GM19023 (cell line): ENCODE measurements around the gene SPEG.

Experiments
- ATAC-seq: cut with Tn5 transposase; IDR thresholded peaks from one replicate; pipeline ENCODE4 v1.9.1; 2021; ENCODE audit warnings: mild to moderate bottlenecking, moderate library complexity; ENCODE audit not compliant: unreplicated experiment

The SPEG gene

DNA sequence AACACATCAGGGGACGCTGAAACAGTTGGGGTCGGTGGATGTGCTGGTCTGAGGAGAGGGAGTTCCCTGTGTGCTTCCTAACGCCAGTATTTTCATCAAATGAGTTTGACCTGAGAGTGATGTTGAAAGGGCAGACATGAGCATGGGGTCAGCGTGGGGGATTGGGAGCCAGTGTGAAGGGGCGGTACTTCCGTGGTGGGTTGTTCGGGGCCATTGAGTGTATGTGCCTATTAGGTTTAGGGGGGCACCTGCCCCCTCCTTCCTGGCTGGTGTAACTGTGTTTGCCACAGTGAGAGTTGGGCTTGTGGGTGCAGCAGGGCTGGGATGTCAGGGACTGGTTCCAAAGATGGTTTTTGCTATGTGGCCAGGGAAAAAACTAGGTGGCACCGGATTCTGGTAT lies 24.4 kb downstream of the SPEG start:
- no peak for ATAC-seq

DNA sequence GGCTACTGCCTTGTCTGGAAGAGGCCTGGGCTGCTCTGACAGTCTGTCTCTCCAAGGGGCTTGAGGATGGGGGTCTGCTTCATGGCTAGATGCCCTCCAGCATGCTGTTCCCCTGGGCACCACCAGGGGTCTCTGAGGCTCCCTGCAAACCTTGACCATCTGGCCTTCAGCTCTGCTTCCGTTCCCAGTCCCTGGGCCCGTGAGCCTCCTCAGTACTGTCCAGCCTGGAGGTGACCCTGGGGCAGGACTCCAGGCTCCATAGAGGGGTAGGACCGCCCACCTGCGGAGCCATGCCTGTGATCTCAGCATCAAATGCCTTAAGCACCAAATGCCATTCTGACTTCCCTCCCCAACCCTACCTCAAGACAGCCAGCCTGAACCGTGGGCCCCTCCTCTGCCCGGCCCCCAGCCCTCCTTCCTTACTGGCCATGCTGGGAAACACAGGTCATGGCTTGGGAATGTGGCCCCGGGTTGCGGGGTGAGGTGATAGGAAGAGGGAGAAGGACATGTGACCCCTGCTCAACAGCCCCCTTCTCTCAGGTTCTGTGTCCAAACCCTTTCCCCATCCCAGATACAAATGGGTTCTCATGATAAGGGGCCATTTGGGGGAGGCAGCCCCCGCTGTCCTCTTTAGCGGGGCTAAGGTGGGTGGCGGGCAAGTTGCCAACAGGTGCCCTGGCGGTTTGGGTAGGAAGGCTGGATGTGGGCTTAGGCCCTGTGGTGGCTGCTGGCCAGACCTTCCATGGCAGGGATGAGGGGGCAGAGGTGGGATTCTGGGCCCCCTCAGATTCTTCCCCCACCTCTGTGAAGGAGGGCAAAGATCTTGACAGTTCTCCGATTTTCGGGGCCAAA lies 25.0 kb downstream of the SPEG start:
- peak; percentile 65 for ATAC-seq

DNA sequence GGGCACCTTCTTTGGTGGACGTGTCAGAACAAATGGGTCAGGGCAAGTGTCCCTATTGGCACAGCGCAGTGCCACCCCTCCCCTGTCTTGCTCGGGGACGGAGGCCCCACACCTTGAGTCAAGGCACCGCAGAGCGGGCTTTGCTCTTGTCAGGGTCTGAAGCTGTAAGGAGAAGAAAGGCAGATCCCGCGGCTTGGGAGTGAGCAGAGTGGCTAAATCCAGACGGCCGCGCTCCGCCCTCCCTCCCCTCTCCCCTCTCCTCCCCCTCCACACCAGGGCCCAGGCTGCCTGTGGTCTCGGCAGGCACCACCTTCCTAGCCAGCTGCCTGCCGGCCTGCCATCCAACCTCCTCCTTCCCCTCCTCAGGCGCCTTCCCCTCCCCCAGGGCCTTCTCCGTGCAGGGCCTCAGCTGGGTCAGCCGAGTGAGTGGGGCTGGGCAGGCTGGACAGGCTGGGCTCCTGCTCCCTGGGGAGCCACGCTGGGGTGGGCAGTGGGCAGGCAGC lies 25.8 kb downstream of the SPEG start:
- no peak for ATAC-seq

DNA sequence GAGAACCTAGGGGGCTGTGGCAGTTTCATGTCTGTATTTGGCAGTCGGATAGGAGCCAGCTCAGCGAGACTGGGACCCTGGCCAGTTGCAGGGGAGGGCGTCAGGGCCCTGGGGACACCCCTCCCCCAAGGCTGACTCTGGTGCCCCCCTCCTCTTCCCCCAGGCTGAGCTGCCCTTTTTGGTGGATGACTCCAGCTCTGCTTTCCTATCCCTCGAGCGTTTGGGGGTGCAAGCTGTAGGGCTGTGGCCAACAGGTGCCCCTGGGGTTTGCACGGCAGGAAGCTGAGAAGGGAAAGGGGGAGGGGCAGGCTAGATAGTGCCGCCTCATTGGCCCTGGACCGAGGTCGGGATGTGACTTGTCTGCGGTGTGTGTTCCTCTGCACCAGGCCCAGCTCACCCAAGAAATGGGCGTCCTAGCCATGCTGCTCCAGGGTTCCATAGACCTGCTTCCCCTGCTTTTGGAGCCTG lies 26.4 kb downstream of the SPEG start:
- ATAC-seq = no peak

DNA sequence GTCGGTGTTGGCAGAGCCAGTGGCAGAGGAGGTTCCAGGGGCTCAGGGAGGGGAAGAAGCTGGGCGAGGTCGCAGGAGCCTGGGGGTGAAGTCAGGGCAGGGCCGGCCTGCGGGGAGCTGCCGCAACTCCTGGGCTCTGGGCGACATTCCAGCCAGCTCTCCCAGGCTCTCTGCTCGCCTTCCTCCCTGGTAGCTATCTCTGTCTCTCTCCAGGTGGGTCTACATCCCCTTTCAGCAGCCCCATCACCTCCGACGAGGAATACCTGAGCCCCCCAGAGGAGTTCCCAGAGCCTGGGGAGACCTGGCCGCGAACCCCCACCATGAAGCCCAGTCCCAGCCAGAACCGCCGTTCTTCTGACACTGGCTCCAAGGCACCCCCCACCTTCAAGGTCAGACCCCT lies 27.0 kb downstream of the SPEG start:
- no peak for ATAC-seq

DNA sequence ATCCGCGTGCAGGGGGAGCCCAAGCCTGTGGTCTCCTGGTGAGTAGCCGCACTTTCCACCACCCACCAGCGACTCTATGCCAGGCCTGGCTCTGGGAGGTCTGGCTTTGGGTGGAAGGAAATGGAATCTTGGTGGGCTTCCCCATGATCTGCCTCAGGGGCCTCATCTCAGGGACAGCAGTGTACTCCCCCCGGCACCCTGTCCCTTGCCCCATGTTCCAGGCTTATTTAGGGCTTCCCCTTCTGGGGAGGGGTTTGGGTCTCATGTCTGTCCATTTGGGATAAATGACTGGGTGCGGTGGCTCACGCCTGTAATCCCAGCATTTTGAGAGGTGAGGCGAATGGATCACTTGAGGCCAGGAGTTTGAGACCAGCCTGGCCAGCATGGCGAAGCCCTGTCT lies 27.7 kb downstream of the SPEG start:
- ATAC-seq = no peak

DNA sequence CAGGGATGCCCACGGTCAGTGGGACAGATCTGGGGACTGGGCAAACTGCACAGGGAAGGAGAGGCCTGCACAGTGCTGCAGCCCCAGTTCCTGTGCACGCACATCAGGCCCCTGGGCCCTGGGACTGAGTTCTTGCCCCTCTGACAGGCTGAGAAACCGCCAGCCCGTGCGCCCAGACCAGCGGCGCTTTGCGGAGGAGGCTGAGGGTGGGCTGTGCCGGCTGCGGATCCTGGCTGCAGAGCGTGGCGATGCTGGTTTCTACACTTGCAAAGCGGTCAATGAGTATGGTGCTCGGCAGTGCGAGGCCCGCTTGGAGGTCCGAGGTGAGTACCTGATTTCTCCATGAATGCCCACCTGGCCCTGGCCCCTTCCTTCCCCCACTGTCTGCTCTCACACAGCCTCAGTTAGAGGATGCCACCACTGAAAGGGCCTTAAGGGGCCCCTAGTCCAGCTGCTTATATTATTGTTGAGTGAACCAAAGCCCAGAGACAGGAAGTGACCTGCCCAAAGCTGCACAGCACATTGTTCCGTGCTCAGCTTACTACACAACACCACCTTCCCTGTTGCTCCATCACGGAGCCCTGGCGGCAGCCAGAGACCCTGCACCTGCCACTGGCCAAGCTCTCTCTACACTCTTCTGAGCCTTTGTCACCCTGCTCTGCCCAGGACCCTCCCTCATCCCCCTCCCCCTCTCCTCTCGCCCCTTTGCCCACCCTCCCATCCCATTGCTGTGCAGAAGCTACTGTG lies 29.8 kb downstream of the SPEG start:
- no peak for ATAC-seq

DNA sequence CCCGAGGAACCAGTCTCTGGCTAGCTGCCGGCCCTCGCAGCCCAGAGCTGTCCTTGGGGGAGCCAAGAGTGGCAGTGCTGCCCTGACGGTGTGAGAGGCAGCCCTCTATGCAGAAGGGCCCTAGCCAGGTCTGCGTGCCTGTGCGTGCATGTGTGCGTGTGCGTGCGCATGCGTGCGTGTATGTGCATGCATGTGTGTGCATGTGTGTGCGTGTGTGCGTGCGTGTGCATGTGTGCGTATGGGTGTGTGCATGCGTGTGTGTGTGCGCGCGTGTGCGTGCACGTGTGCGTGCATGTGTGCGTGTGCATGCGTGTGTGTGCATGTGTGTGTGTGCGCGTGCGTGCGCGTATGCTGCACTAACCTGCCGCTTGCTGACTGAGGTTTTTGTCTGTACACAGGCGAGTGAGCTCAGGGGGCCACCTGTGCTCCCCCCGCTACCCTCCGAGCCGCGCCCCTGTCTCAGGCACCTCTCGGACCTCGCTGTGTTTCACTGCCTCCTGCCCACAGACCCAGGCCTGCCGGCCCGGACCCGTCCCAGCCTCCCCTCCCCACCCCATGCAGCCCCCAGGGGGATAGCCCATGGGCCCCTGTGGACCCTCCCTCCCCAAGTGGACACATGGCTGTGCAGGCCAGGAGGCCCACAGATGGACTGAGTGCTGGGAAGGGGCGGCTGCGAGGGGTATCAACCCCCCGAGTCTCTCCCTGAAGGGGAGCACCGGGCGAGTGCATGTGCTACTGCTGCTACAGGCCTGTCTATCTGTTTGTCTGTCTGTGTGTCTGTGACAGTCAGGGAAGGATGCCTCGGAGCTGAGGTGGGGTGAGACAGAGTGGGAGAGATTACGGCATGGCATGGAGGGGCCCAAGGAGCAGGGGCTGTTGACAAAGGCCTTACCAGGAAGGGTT lies 31.3 kb downstream of the SPEG start:
- ATAC-seq = no peak

DNA sequence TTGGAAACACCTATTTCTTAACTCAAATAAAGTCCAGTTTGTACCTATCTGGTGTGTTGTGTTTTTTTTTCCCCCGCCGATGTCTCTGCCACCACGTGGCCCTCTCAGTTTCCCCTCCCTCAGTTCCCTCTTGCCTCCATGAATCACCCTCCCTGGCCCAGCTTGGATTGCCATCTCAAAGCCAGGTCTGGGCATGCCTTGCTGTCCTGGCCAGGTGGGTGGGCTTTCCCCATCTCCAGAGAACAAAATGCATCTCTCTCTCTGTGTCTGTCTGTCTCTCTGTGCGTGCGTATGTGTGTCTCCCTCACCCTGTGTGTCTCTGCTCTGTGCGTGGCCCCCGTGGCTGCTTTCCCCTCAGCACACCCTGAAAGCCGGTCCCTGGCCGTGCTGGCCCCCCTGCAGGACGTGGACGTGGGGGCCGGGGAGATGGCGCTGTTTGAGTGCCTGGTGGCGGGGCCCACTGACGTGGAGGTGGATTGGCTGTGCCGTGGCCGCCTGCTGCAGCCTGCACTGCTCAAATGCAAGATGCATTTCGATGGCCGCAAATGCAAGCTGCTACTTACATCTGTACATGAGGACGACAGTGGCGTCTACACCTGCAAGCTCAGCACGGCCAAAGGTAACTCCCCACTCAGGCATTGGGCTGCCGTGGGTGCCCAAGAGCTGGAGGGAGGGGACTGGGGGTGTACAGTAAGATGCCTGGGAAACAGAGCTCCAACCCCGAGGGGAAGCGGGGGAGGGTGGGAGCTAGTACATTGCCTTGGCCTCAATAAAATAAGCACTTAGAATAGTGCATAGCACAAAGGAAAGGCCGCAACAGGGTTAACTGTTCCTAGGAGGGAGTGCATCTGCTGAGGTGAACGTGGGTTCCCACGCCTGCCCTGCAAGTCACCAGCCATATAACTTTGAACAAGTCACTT lies 32.4 kb downstream of the SPEG start:
- ATAC-seq = no peak

DNA sequence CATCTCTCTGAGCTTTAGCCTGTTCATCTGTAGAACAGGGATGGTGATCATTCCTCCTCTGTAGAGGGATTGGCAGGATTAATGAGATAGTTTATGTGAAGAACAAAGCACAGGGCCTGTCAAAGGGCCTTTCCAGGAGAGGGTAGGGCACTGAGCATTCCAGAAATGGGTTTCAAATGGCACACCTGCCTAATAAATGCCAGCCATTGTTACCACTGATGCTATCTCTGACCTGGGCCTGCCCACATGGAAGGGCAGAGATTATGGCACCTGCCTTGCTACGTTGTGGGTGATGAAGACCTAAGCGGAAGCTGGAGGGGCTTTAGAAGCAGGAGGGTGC lies 33.1 kb downstream of the SPEG start:
- no peak for ATAC-seq

DNA sequence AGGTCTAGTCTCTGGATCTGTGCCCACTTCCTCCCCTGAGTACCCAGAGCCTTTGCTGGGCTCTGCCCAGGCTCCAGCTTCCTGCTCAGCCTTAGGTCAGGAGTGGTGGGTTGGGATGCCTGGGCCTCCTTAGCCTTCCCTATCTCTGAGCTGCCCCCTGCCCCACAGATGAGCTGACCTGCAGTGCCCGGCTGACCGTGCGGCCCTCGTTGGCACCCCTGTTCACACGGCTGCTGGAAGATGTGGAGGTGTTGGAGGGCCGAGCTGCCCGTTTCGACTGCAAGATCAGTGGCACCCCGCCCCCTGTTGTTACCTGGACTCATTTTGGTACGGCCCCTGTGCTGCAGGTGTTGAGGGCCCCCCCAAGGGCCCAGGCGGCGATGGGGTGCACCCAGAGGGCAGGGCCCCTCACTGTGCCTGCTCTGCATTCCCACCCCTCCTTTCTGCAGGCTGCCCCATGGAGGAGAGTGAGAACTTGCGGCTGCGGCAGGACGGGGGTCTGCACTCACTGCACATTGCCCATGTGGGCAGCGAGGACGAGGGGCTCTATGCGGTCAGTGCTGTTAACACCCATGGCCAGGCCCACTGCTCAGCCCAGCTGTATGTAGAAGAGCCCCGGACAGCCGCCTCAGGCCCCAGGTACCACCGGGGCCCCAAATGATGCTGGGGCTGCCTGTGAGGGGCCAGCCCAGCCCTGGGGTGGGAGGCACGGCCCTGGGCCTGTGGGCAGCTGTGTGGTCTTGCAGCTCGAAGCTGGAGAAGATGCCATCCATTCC lies 34.0 kb downstream of the SPEG start:
- no peak for ATAC-seq

DNA sequence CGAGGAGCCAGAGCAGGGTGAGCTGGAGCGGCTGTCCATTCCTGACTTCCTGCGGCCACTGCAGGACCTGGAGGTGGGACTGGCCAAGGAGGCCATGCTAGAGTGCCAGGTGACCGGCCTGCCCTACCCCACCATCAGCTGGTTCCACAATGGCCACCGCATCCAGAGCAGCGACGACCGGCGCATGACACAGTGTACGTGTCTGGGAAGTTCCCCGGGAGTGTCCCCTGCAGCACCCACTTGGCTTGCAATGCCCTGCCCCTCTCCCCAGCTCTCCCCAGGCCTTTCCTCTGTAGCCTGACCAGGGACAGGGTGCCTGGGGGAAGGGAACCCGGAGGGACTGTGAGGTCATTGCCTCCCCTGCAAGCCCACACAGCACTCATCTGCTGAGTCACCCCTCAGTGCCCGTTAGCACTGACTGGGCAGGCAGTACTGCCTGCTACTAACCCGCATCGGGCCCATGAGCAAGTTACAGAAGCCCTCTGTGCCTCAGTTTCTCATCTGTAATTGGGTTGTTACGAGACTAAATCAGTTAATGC lies 34.6 kb downstream of the SPEG start:
- no peak for ATAC-seq

DNA sequence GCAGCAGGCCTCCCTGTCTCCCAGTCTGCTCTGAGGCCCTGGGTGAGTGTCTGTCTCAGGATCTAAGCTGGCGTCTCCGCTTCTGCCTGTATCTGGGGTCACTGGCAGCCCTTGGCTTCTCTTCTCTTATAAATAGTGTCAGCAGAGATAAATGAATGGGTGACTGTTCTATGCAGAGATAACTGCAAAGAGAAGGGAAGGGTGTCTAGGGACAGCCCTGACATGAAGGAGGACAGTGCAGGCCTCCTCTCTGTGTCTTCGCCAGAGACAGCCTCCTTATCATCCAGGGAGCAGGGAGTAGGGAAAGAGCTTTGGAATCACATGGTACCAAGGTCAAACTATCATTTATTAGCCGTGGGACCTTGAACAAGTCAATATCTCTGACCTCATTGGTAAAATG lies 35.8 kb downstream of the SPEG start:
- ATAC-seq = no peak

DNA sequence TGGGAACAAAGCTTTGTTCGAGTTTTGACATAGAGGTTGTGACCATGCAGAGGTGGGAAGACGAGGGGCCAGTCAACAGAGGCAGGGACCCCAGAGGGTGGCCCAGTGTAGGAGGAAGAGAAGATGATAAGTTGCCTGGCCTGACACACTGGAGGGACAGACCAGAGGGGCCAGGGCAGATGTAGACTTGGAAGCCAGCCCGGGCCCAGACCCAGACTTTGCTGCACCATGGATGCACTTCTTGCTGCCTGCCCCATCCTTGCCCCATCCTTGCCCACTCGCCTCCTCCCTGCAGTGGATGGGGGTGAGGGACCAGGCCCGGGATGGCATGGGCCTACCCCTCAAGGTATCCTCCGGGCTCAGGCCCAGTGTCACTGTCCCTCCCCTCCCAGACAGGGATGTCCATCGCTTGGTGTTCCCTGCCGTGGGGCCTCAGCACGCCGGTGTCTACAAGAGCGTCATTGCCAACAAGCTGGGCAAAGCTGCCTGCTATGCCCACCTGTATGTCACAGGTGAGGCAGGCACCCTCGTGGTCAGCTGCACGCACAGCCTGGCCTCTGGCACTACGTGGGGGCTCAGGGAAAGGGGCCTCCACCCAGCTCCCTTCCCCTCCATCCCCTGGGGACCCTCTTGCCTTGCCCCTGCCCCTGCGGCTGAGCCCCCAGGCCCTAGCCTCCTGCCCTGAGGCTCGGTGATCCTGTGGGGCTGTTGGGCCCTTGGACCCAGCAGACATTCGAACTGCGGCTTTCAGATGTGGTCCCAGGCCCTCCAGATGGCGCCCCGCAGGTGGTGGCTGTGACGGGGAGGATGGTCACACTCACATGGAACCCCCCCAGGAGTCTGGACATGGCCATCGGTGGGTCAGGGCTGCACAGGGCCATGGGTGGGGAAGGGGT lies 37.1 kb downstream of the SPEG start:
- ATAC-seq = no peak

DNA sequence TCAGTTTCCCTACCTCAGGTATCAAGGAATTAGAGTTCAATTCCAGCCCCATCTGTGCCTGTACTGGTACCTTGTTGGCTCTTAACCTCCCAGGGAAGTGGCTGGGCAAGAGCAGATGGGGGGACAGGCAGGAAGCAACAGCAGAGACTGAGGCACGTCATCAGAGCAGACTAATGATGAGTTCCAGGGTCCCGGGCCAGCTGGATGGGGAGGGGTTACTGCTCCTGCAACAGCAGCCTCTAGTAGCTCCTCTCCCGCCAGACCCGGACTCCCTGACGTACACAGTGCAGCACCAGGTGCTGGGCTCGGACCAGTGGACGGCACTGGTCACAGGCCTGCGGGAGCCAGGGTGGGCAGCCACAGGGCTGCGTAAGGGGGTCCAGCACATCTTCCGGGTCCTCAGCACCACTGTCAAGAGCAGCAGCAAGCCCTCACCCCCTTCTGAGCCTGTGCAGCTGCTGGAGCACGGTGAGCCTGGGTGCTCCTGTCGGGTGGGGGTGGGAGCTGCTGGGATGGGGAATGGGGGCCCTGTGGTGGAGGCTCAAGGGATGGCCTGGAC lies 38.1 kb downstream of the SPEG start:
- ATAC-seq = no peak

DNA sequence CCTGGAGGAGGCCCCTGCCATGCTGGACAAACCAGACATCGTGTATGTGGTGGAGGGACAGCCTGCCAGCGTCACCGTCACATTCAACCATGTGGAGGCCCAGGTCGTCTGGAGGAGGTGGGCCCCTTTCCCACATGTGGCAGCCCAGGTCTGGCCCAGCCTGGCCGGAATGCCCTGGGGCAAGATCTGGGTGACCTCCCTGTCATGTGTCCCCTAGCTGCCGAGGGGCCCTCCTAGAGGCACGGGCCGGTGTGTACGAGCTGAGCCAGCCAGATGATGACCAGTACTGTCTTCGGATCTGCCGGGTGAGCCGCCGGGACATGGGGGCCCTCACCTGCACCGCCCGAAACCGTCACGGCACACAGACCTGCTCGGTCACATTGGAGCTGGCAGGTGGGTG lies 38.9 kb downstream of the SPEG start:
- ATAC-seq = no peak

DNA sequence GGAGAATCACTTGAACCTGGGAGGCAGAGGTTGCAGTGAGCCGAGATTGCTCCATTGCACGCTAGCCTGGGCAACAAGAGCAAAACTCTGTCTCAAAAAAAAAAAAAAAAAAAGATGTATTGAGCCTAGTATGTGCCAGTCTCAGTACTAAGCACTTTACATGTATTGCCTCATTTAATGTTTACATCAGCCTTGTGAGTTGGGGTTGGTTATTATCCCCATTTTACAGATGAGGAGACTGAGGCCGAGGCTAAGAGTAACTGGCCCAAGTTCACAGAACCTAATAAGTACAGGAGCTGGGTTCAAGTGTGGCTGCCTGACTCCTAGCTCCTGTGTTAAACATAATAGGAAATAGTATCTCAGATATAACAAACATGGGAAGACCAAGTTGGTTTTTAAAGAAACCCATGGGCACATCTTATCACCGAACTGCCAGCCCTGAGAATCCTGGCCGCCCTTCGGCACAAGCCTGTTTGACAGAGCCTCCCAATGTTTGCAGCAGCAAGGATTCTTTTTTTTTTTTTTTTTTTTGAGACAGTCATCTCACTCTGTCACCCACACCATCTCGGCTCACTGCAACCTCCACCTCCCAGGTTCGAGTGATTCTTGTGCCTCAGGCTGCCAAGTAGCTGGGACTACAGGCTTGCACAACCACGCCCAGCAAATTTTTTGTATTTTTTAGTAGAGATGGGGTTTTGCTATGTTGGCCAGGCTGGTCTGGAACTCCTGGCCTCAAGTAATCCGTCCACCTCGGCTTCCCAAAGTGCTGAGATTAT lies 39.8 kb downstream of the SPEG start:
- no peak for ATAC-seq
